ENCODE measurements around the gene PRPF40A.

Gene PRPF40A

DNA sequence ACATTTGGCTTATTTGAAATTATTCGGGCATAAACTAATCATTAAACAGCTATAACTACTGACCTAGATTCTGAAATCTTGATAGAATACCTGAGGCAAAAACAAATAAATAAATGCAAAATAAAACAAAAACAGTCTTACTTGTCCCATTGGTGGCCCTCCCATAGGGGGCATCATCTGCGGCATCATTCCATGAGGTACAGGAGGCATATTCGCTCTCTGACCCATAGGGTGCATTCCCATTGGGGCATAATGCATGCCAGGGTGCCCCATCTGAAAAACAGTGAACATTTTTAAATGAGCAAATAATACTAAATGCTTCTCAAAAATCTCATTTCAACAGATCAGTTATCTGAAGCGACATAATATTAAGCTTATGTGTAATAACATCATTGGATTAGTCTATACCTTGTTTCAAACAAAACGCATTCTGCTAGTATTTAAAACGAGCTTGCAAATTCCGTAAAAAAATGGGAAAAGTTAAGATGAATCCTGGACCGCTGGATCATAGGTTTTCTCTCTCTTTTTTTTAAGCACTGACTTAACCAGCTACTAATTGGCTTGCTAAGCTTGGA, 1.3 kb downstream of the PRPF40A start:
- peak overlapping the region; percentile 87 for H3K4me3 ChIP-seq (ENCODE audit: low read depth, low read length)
- peak; percentile 67; the same call in 1 of the 2 replicates for TF ChIP-seq CTCF (IDR thresholded peaks at IDR 0.05; ENCODE audit: borderline replicate concordance, insufficient read depth, low read depth, low read length)

GRCh38 chr2:152715112-152715511, 2.1 kb downstream of the PRPF40A start:
- TF ChIP-seq CTCF (IDR thresholded peaks at IDR 0.05; ENCODE audit: borderline replicate concordance, insufficient read depth, low read depth, low read length) = no peak
- H3K4me3 ChIP-seq (ENCODE audit: low read depth, low read length) = no peak overlapping the region

DNA sequence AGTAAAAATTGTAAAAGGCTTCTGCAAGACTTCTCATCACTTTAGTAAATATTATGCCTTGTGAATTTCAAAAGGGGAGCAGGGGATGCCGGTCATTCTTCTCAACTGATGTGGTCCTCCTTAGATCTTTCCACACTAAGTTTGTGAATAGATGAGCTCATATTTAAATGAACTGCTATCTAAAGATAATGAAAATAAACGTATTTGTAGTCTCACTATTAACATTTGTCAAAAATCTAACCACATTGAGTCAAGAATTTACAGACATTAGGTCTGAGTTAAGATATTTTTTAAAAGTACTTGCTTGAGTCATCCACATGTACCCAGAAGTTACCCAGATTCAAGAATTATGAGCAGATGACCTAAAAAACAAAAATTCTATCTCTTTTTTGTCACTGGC, 6.5 kb downstream of the PRPF40A start:
- no peak for TF ChIP-seq CTCF (IDR thresholded peaks at IDR 0.05; ENCODE audit: borderline replicate concordance, insufficient read depth, low read depth, low read length)
- H3K4me3 ChIP-seq (ENCODE audit: low read depth, low read length) = no peak overlapping the region

DNA sequence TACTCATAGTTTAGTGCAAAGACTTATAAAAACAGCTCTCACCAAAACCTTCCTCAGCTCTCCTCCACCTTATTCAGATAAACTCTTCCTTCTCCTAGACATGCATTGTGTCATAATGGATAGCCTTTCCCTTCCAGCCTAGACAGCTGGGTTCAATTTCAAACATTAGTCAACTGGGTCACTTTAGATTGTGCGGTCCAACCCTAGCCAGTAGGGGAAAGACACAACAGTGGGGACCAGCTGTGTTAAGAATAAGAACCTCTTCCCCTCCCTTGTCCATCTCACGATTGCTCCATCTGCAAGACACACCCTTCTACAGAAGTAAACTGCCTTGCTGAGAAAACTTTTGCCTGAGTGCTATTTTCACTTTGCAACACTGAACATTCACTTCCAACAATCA, 8.5 kb downstream of the PRPF40A start:
- TF ChIP-seq CTCF (IDR thresholded peaks at IDR 0.05; ENCODE audit: borderline replicate concordance, insufficient read depth, low read depth, low read length) = no peak
- H3K4me3 ChIP-seq (ENCODE audit: low read depth, low read length) = no peak overlapping the region

DNA sequence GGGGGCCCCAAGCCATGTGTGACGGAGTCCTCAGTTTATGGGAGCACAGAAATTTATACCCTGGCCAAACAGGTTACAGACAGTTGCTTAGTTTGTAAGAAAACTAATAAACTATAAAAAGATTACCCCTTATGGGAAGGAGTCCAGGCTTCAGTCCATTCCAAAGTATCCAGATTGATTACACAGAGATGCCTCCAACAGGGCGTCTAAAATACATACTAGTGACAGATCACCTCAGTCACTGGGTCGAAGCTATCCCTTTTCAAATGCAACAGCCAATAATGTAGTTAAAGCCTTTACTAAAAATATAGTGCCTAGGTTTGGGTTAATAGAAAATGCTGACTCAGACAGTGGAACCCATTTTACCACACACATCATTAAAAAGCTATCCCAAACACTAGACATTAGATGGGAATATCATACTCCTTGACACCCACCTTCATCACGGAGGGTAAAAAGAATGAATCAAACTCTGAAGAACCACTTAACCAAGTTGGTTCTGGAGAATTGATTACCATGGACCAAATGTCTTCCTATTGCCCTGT, 10.7 kb downstream of the PRPF40A start:
- H3K4me3 ChIP-seq (ENCODE audit: low read depth, low read length) = no peak overlapping the region
- no peak for TF ChIP-seq CTCF (IDR thresholded peaks at IDR 0.05; ENCODE audit: borderline replicate concordance, insufficient read depth, low read depth, low read length)

DNA sequence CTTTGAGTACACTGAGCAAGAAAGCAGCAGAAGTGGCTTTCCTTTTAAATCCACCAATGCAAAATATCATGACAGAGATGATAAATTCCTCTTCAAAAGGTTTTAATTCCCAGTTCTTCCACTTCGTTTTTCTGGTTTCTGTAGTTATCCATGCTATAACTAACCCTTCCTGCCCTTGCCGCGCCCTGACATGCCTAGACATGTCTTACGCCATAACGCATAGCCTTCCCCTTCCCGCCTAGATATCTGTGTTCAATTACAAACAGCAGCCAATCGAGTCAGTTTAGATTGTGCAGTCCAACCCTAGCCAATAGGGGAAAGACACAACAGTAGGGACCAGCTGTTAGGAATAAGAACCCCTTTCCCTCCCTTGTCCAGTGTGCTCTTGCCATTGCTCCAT, 16.1 kb downstream of the PRPF40A start:
- TF ChIP-seq CTCF (IDR thresholded peaks at IDR 0.05; ENCODE audit: borderline replicate concordance, insufficient read depth, low read depth, low read length) = no peak
- H3K4me3 ChIP-seq (ENCODE audit: low read depth, low read length) = no peak overlapping the region

DNA sequence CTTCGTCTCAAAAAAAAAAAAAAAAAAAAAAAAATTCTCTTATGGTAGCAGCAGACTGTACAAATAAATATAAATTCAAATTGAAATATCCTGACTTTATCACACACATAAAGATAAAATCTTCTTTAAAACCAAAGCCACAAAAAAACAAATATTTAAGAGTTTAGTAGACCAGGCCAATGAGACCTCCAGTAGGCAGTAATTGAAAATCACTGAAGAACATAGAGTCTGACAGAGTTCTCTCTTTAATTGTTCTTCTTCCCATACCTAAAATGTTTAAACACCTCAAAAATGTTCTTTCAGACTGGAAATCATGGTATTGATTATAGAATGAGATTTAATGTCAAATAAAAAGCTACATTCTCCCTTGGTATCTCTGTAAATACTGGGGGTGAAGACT, 20.8 kb downstream of the PRPF40A start:
- TF ChIP-seq CTCF (IDR thresholded peaks at IDR 0.05; ENCODE audit: borderline replicate concordance, insufficient read depth, low read depth, low read length) = no peak
- H3K4me3 ChIP-seq (ENCODE audit: low read depth, low read length) = no peak overlapping the region

Data from GM12875 (cell line).